Gastroesophageal sphincter (tissue), 4 donors: ENCODE results near the gene NEDD9. TPM values are rescaled to one million over a fixed set of nuclear protein-coding genes. Genes with fewer than 3 reads are reported as not detected.
A peak's percentile ranks its signal among the peaks of the same experiment; 100 is the strongest.

Source experiments
- ATAC-seq: fragments of 150-250 bp; one replicate; pipeline ENCODE4 v1.9.1; 2016; ENCODE audit warnings: mild to moderate bottlenecking, moderate library complexity
- H3K27ac ChIP-seq, 4 donors: fragments of 200-600 bp; sonication (generic) in 3 of 4; 1 replicate in 3 of 4; 2 replicates in 1 of 4; pipeline ENCODE4 v1.5.1; 2016 to 2019
- H3K27me3 ChIP-seq: fragments of 200-600 bp; sonication (generic); one replicate; pipeline ENCODE4 v1.5.1; 2019
- H3K36me3 ChIP-seq, 2 donors: fragments of 200-600 bp; sonication (generic); one replicate each; pipeline ENCODE4 v1.5.1; 2019; ENCODE audit warnings: control low read depth in 1 of 2
- H3K4me1 ChIP-seq, 3 donors: fragments of 200-600 bp; sonication (generic); 1 replicate in 2 of 3; 2 replicates in 1 of 3; pipeline ENCODE4 v1.5.1; 2016 to 2019; ENCODE audit warnings: control low read depth in 2 of 3
- H3K4me3 ChIP-seq, 2 donors: fragments of 200-600 bp; sonication (generic); one replicate each; pipeline ENCODE4 v1.5.1; 2019; ENCODE audit warnings: mild to moderate bottlenecking in 1 of 2, moderate library complexity in 1 of 2
- H3K9me3 ChIP-seq, 3 donors: fragments of 200-600 bp; sonication (generic); one replicate each; pipeline ENCODE4 v1.5.1; 2017 to 2019; ENCODE audit warnings: control low read depth in 2 of 3
- CTCF ChIP-seq, 4 experiments: fragments of 200-600 bp in 2 of 4; fragments of 450-650 bp in 2 of 4; sonication (generic) in 1 of 4; IDR thresholded peaks; one replicate each; pipeline ENCODE4 v1.5.1; 2017 to 2019; ENCODE audit warnings: antibody characterized with exemption in 4 of 4, mild to moderate bottlenecking in 2 of 4, moderate library complexity in 2 of 4
- EP300 ChIP-seq: sonication (generic); formaldehyde crosslinking; IDR thresholded peaks from one replicate; pipeline ENCODE4 v1.6.1; 2017; ENCODE audit warnings: antibody characterized with exemption, mild to moderate bottlenecking
- POLR2A ChIP-seq, 2 donors: fragments of 450-650 bp; IDR thresholded peaks; one replicate each; pipeline ENCODE4 v1.6.1; 2017; ENCODE audit warnings: antibody characterized with exemption in 2 of 2, mild to moderate bottlenecking in 2 of 2, moderate library complexity in 1 of 2
- POLR2AphosphoS5 ChIP-seq: sonication (generic); formaldehyde crosslinking; IDR thresholded peaks from one replicate; pipeline ENCODE4 v1.6.1; 2017; ENCODE audit warnings: antibody characterized with exemption
- WGBS, 2 donors: methylation state at CpG; one replicate each; pipeline ENCODE4 v1.1.5; 2018; ENCODE audit warnings: low coverage in 1 of 2; 5-methylcytosine and 5-hydroxymethylcytosine counted together
- total RNA-seq, 4 donors: library from RNA; depleted of rRNA; stranded (reverse); fragments of >200 nt; gene quantifications; one replicate each; pipeline ENCODE4 v1.1.0, GENCODE V29; 2016

NEDD9 gene
- total RNA-seq: 10 to 100 TPM; 13.1 to 42.7 (median 26.7) TPM

- ATAC-seq: peak; percentile 97
- Histone ChIP-seq H3K4me1 (peaks cover 0 to 33% (median 0%) of the 10 kb centered on the region in 3 donors), H3K36me3 (no peaks in the 10 kb centered on the region), H3K27me3 (no peaks in the 10 kb centered on the region), H3K4me3 (peak within 1 kb of the TSS; percentile 50 to 61), H3K27ac (peak within 1 kb of the TSS; percentile 48 to 89 (median 82)), H3K9me3 (no peaks in the 10 kb centered on the region)
- WGBS, 2 donors: 0 to 1% methylated on average over 2 to 15 of the region's 24 CpGs
- TF ChIP-seq POLR2AphosphoS5 (peak; percentile 97), CTCF (IDR thresholded peaks at IDR 0.05) (no peak), EP300 (no peak), POLR2A (IDR thresholded peaks at IDR 0.05) (peak; percentile 87 to 89)
Observed at GRCh38 chr6:11232193-11232769, at the start of gene NEDD9. Gene NEDD9, minus strand, starts transcription at chr6:11232668. Its CDS starts 153 bp downstream, at chr6:11232515.

- H3K27me3 ChIP-seq: no peaks in the 10 kb centered on the region
- H3K27ac ChIP-seq: no peak overlapping the region
- H3K4me3 ChIP-seq: no peak overlapping the region
- ATAC-seq: no peak
- H3K36me3 ChIP-seq: no peaks in the 10 kb centered on the region
- TF ChIP-seq POLR2A (IDR thresholded peaks at IDR 0.05) (no peak), EP300 (no peak), POLR2AphosphoS5 (no peak), CTCF (IDR thresholded peaks at IDR 0.05) (no peak)
- H3K9me3 ChIP-seq: no peaks in the 10 kb centered on the region
- peaks cover 0 to 7% (median 0%) of the 10 kb centered on the region in 3 donors for H3K4me1 ChIP-seq
- 92 to 100% methylated on average over 1 to 2 of the region's 2 CpGs for WGBS, 2 donors
Observed at GRCh38 chr6:11282245-11282644, 49.8 kb upstream of the NEDD9 start.

- Histone ChIP-seq H3K4me1 (peaks cover 0 to 14% (median 0%) of the 10 kb centered on the region in 3 donors), H3K9me3 (no peaks in the 10 kb centered on the region), H3K4me3 (no peak overlapping the region), H3K27ac (no peak overlapping the region), H3K27me3 (no peaks in the 10 kb centered on the region), H3K36me3 (no peaks in the 10 kb centered on the region)
- TF ChIP-seq POLR2AphosphoS5 (no peak), POLR2A (IDR thresholded peaks at IDR 0.05) (no peak), CTCF (IDR thresholded peaks at IDR 0.05) (no peak), EP300 (no peak)
- no peak for ATAC-seq
- WGBS, 2 donors: 90 to 100% methylated on average over 1 to 3 of the region's 4 CpGs
Observed at GRCh38 chr6:11280394-11280793, 47.9 kb upstream of the NEDD9 start.

GRCh38 chr6:11279284-11279689, 46.8 kb upstream of the NEDD9 start:
- Histone ChIP-seq H3K27me3 (no peaks in the 10 kb centered on the region), H3K4me1 (peaks cover 0 to 14% (median 0%) of the 10 kb centered on the region in 3 donors), H3K27ac (no peak overlapping the region), H3K4me3 (no peak overlapping the region), H3K9me3 (no peaks in the 10 kb centered on the region), H3K36me3 (no peaks in the 10 kb centered on the region)
- ATAC-seq: peak; percentile 65
- 51 to 80% methylated on average over 10 to 17 of the region's 17 CpGs for whole genome bisulfite sequencing, 2 donors
- TF ChIP-seq CTCF (IDR thresholded peaks at IDR 0.05): no peak
- no peak for TF ChIP-seq EP300
- TF ChIP-seq POLR2AphosphoS5: no peak
- no peak for TF ChIP-seq POLR2A (IDR thresholded peaks at IDR 0.05)

- no peaks in the 10 kb centered on the region for H3K36me3 ChIP-seq
- peak overlapping the region in 1 of 4 donors; percentile 42 for H3K27ac ChIP-seq
- H3K4me3 ChIP-seq: no peak overlapping the region
- no peaks in the 10 kb centered on the region for H3K27me3 ChIP-seq
- peaks cover 0 to 14% (median 0%) of the 10 kb centered on the region in 3 donors for H3K4me1 ChIP-seq
- TF ChIP-seq POLR2A (IDR thresholded peaks at IDR 0.05) (no peak), EP300 (no peak), CTCF (IDR thresholded peaks at IDR 0.05) (no peak), POLR2AphosphoS5 (no peak)
- no peaks in the 10 kb centered on the region for H3K9me3 ChIP-seq
- 91 to 92% methylated on average over 6 of the region's 6 CpGs for WGBS, 2 donors
- ATAC-seq: no peak
Observed at GRCh38 chr6:11278207-11278559, 45.7 kb upstream of the NEDD9 start.
